HFFc6 (cell line): ENCODE results near the gene LTBP4. TPM values are rescaled to one million over a fixed set of nuclear protein-coding genes. Genes with fewer than 3 reads are reported as not detected.

Source experiments
- DNase-seq: peaks from one replicate; pipeline ENCODE4 v3.0.0-alpha.2; 2018
- H3K27ac Mint-ChIP-seq: 2 replicates; pipeline ENCODE4 v1.8.0; 2020; ENCODE audit warnings: mild to moderate bottlenecking, mixed read lengths
- H3K27me3 Mint-ChIP-seq: 2 replicates; pipeline ENCODE4 v1.8.0; 2021; ENCODE audit warnings: mild to moderate bottlenecking, moderate library complexity, mixed read lengths; ENCODE audit not compliant: insufficient read depth
- H3K36me3 Mint-ChIP-seq: 2 replicates; pipeline ENCODE4 v1.8.0; 2021; ENCODE audit warnings: low read depth, mixed read lengths
- H3K4me1 Mint-ChIP-seq: 2 replicates; pipeline ENCODE4 v1.8.0; 2020; ENCODE audit warnings: low read depth, mixed read lengths
- H3K4me3 Mint-ChIP-seq: 2 replicates; pipeline ENCODE4 v1.8.0; 2020; ENCODE audit warnings: mild to moderate bottlenecking, moderate library complexity, mixed read lengths
- H3K9me3 Mint-ChIP-seq: 2 replicates; pipeline ENCODE4 v1.8.0; 2020; ENCODE audit warnings: mild to moderate bottlenecking, mixed read lengths
- total RNA-seq, 6 experiments: library from RNA; stranded (reverse); fragmentation: NEBNext Ultra II Directional; extraction: Animal tissue kit (Norgen Biotek cat#: 25700); gene quantifications; 2 replicates in 1 of 6; 3 replicates in 5 of 6; pipeline ENCODE4 v1.2.3, GENCODE V29; 2021
- TF ChIP-seq, protein P1 (sequence below): fragments of 200-600 bp; sonication (generic); IDR thresholded peaks from 2 replicates; pipeline ENCODE4 v1.5.0; 2021; ENCODE audit warnings: antibody characterized with exemption, mild to moderate bottlenecking

The LTBP4 gene
- total RNA-seq, 6 experiments from 2014 or later = 36.6 to 54.9 (median 51.4) TPM

DNA sequence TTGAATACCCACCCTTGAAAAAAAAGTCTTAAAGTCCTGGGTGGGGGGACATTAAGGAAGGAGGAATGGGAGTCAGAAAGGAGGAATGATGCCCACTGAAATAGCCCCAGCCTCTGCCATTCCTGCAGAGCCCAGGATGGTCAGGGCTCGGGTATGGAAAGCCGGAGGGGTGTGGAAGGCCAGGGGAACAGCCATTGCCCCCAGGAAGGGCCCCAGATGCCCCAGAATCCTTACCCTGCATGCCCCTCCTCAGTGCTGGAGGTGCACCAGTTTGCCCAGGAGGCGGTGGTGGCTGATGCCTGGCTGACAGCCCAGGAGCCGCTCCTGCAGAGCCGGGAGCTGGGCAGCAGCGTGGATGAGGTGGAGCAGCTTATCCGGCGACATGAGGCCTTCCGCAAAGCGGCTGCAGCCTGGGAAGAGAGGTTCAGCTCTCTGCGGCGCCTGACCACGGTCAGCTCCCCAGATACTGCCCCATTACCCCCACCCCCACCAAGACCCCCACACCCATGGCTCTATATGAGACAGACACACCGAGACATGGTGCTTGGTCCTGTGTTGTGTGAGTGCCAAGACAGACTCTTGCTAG, 35.2 kb upstream of the LTBP4 start:
- DNase-seq = no peak

DNA sequence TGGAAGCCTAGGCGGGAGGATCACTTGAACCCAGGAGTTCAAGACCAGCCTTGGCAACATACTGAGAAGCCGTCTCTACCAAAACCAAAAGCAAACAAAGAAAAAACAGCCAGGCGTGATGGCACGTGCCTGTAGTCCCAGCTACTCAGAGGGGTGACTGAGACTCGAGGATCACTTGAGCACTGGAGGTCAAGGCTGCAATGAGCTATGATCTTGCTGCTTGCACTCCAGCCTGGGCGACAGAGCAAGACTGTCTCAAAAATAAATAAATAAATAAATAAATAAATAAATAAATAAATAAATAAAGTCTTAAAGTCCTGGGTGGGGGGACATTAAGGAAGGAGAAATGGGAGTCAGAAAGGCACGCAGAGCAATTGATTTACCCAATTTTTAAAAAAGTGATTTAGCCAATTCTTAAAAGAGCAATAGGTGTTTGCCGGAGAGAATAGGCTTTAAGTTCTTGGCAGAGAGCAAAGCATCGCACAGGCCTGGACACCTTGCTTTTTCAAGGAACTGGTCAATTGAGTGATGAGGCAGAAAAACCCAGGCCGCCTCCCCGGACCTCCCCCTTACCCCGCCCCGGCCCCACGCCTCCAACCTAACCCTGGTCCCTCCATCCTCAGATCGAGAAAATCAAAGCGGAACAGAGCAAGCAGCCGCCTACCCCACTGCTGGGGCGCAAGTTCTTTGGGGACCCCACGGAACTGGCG, 34.0 kb upstream of the LTBP4 start:
- Mint-ChIP-seq H3K27me3 (peaks cover 17% of the 10 kb centered on the region), H3K4me3 (peak overlapping the region; percentile 56; the same call in 1 of the 2 replicates), H3K36me3 (no peaks in the 10 kb centered on the region), H3K4me1 (peaks cover 23% of the 10 kb centered on the region), H3K9me3 (no peaks in the 10 kb centered on the region), H3K27ac (no peak overlapping the region)
- DNase-seq = no peak
- TF ChIP-seq, protein P1, sequence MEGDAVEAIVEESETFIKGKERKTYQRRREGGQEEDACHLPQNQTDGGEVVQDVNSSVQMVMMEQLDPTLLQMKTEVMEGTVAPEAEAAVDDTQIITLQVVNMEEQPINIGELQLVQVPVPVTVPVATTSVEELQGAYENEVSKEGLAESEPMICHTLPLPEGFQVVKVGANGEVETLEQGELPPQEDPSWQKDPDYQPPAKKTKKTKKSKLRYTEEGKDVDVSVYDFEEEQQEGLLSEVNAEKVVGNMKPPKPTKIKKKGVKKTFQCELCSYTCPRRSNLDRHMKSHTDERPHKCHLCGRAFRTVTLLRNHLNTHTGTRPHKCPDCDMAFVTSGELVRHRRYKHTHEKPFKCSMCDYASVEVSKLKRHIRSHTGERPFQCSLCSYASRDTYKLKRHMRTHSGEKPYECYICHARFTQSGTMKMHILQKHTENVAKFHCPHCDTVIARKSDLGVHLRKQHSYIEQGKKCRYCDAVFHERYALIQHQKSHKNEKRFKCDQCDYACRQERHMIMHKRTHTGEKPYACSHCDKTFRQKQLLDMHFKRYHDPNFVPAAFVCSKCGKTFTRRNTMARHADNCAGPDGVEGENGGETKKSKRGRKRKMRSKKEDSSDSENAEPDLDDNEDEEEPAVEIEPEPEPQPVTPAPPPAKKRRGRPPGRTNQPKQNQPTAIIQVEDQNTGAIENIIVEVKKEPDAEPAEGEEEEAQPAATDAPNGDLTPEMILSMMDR = no peak

More for the DNA sequence above, 35.2 kb upstream of the LTBP4 start:
- Mint-ChIP-seq H3K27me3 (peaks cover 23% of the 10 kb centered on the region), H3K9me3 (no peaks in the 10 kb centered on the region), H3K36me3 (no peaks in the 10 kb centered on the region), H3K27ac (no peak overlapping the region), H3K4me1 (peaks cover 21% of the 10 kb centered on the region), H3K4me3 (no peak overlapping the region)
- TF ChIP-seq, protein P1 = no peak

DNA sequence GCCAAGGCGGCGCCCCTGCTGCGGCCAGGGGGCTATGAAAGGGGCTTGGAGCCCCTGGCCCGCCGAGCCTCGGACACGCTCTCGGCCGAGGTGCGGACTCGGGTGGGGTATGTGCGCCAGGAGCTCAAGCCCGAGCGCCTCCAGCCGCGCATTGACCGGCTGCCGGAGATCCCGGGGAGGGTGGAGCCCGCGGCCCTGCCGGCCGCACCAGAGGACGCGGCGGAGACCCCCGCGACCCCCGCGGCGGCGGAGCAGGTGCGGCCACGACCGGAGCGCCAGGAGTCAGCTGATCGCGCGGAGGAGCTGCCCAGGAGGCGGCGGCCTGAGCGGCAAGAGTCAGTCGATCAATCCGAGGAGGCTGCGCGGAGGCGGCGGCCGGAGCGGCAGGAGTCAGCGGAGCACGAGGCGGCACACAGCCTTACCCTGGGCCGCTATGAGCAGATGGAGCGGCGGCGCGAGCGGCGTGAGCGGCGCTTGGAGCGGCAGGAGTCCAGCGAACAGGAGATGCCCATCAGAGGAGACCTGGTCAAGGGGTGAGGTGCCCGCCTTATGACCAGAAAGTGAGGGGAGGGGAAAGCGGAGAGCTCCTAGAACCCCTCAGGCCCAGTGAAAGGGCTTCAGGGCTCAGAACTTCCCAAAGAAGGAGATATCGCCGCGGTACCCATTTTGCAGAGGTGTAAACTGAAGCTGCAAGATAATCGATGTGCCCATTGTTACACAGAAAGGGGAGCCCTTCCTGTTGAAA, 33.2 kb upstream of the LTBP4 start:
- Mint-ChIP-seq H3K9me3 (no peaks in the 10 kb centered on the region), H3K27me3 (peaks cover 17% of the 10 kb centered on the region), H3K27ac (no peak overlapping the region), H3K36me3 (no peaks in the 10 kb centered on the region), H3K4me1 (peaks cover 23% of the 10 kb centered on the region), H3K4me3 (peak overlapping the region; percentile 56; the same call in 1 of the 2 replicates)
- TF ChIP-seq, protein P1 = no peak
- no peak for DNase-seq

DNA sequence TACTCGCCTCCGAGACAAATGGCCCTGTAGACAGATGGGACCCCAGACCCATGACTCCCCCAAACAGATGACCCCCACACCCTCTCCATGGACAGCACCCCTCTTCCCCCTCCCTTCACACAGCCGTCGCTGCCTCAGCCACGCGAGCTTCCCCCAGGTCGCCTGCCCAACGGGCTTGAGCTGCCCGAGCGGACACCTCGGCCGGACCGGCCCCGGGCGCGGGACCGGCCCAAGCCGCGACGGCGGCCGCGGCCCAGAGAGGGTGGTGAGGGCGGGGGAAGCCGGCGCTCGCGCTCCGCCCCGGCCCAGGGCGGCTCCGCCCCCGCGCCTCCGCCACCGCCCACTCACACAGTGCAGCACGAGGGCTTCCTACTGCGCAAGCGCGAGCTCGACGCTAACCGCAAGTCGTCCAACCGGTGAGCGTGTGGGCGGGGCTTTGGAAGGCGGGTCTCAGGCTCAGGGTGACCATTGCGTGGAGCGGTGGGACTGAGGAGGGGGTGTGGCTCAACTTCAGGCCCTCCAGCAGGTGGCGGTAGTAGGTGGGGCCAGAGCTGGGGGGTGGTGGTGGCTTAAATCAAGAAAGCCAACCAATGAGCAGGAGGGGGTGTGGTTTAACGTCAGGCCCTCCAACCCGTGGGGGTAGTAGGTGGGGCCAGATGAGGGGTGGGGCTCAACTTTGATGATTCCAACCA, 30.7 kb upstream of the LTBP4 start:
- Mint-ChIP-seq H3K27me3 (peaks cover 17% of the 10 kb centered on the region), H3K27ac (peak overlapping the region; percentile 94)

DNA sequence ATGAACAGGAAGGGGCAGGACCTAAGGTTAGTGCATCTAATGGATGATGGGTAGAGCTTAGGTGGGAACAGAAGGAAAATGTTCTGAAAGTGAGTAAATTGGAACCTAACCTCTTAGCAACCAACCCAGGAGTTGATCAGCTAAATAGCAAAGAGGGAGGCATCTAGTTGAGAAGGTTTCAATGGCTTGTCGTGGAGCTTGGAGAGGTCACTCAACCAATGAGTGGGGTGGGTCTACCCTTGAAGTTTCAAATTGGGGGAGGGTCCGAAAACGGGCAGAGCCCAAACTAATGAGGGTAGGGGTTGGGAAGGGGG, 30.2 kb upstream of the LTBP4 start:
- Mint-ChIP-seq H3K4me3 (peak overlapping the region; percentile 60), H3K4me1 (peaks cover 23% of the 10 kb centered on the region), H3K27me3 (peaks cover 14% of the 10 kb centered on the region), H3K36me3 (no peaks in the 10 kb centered on the region), H3K9me3 (no peaks in the 10 kb centered on the region), H3K27ac (peak overlapping the region; percentile 10; the same call in 1 of the 2 replicates)
- DNase-seq = no peak
- TF ChIP-seq, protein P1 = peak; percentile 60; the same call in 1 of the 2 replicates

More for the DNA sequence above, 30.7 kb upstream of the LTBP4 start:
- TF ChIP-seq, protein P1 = peak; percentile 70
- Mint-ChIP-seq H3K4me1 (peaks cover 23% of the 10 kb centered on the region), H3K36me3 (no peaks in the 10 kb centered on the region), H3K9me3 (no peaks in the 10 kb centered on the region), H3K4me3 (peak overlapping the region; percentile 85)
- DNase-seq = peak; percentile 99
